ENCODE results near the gene NMD3.
A peak's percentile ranks its signal among the peaks of the same experiment; 100 is the strongest.

Gene NMD3

DNA sequence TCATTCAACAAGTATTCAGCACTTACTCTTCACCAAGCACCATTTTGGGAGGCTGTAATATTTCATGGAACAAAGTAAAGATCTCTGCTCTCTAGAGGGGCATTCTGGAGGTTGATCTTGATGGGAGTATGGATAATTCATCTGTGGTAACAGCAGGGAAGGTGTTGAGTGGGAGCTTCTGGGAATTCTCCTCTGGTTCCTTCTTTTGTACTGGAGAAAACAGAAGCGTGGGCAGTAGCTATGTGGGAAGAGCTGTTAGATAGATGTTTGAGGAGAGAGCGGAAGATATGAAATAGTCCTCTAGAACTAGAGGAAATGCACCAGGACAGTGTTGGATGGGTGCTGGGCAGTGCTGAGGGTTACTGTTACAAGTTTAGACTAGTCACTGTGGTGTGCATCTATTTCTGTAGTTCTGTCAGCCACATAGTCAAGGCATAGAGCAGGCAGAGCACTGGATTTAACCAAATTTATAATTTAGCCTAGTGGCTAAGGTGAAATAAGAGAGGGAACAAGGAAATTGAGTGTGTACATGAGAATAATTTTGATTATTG lies 9.6 kb downstream of the NMD3 start:
- DNase-seq: no peak

DNA sequence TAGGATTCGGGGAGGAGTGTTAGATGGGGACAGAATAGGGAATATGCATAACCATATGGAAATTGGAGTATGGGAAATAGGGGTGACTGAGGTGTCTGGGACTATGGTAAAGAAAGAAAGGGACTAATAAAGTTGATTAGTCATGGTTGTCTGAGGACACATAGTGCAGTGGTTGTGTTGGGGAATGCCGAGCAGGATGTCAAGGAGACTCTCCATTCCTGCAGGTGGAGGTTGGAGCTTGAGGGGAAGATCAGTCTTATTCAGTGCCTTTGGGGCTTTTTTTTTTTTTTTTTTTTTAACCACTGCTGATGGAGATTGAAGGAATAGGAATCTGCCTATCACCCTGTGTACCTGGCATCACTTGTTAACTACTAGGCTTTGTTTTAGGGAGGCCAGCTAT lies 10.8 kb downstream of the NMD3 start:
- no peak for DNase-seq

DNA sequence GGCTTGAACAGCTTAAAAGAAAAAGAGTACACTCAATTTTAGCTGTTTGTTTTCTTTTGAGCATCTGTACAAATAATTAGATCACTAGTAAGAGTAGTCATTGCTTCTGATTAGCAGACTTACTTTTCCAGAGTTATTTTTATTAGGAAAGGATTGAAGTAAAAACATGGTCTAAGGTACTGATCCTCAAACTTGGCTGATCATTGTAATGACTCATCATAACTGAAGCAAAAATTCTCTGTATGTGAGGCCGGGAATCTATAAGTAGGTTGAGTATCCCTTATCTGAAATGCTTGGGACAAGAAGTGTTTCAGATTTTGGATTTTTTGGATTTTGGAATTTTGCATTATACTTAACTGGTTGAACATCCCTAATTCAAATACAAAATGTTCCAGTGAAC lies 12.4 kb downstream of the NMD3 start:
- no peak for DNase-seq

DNA sequence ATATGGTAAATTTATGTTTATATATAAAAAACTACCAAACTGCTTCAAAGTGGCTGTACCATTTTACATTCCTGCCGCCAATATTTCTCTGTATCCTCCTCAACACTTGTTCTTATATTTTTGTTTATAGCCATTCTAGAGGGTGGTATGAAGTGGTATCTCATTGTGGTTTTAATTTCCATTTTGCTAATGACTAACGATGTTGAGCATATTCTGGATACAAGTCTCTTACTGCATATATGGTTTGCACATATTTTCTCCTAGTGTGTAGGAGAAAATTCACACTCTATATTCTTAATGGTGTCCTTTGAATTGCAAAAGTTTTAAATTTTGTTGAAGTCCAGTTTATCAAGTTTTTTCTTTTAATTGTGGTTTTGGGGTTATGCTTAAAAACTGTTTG lies 15.1 kb downstream of the NMD3 start:
- no peak for DNase-seq

DNA sequence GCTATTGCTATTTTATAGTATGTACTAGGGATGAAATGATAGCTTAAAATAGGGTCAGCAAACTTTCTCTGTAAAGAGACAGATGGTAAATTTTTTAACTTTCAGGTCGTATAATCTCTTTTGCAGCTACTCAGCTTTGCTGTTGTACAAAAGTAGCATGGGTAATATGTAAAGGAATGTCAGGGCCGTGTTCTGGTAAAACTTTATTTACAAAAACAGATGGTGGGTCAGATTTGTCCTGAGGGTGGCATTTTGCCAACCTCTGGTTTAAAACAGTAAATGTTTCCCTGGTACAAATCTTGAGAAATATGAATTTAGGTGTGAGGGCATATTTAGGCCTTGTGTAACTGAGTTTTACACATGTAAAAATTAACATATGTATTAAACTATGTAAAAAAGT lies 18.6 kb downstream of the NMD3 start:
- DNase-seq: no peak

GRCh38 chr3:161244538-161244937 lies 23.4 kb downstream of the NMD3 start:
- DNase-seq: no peak

- DNase-seq: no peak
Measured at GRCh38 chr3:161247049-161247448, 25.9 kb downstream of the NMD3 start.

GRCh38 chr3:161250116-161250515 lies 29.0 kb downstream of the NMD3 start:
- no peak for DNase-seq

DNA sequence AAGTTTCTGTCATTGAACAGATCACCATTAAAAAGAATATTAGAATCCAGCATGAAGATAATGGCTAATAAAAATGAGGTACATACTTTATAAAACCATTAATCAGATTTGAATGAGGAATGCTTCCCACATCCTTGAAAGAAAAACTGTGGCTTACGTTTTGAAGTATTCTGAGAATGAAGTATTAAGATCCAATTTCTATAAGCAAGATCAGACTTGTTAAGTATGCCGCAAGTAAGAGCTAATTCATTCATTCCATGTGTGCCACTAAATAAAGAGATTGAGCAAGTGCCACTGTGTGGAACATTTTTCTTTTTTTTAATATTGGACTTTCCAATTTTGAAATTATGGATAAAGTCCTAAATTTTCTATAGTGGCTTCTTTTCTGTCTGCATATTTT lies 30.6 kb downstream of the NMD3 start:
- no peak for DNase-seq

DNA sequence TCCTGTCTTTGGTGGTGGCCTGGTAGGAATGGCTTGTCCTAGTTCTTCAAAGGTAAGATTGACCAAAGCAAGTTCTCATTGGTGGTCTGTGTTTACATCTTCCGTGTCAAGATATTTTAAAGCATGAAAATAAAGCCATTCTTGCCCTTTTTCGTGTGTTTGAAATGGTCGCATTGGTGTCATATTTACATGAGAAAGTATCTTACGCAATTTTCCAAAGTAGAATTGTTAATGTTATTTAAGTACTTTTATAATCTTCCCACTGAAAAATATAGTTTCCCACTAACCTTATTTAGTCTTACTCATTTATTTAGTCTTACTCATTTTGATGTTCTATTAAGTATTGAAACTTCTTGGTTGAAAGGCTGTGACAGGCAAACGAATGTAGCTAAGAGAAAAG lies 31.0 kb downstream of the NMD3 start:
- no peak for DNase-seq

DNA sequence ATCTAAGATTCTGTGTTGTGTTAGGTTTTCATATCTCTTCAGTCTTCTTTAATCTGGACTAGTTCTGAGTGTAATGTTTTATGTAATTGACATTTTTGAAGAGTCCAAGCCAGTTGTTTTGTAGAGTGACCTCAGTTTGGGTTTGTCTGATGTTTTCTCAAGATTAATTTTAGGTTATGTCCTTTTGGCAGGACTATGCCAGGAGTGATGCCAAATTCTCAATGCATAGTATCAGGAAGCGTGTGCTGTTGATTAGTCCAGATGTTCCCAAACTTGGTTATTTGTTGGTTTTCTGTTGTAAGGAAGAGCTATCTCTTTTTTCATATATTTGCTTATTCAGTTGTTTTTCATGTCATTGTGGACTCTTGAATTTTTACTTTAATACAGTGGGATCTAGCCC lies 32.6 kb downstream of the NMD3 start:
- DNase-seq: no peak

DNA sequence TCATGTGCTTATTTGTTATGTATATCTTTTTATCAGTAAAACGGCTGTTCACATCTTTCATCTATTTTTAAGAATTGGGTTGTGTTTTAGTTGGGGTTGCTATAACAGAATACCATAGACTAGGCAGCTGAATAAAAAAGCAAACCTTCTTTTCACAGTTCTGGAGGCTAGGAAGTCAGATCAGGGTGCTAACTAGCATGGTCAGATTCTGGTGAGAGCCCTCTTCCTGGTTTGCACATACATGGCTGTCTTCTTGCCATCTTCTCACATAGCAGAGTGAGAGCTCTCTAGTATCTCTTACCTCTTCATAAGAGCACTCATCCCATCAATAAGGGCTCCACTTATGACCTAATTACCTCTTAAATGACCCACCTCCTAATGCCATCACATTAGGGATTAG lies 33.8 kb downstream of the NMD3 start:
- DNase-seq: no peak

GRCh38 chr3:161263057-161263456 lies 41.9 kb downstream of the NMD3 start:
- DNase-seq: no peak

DNA sequence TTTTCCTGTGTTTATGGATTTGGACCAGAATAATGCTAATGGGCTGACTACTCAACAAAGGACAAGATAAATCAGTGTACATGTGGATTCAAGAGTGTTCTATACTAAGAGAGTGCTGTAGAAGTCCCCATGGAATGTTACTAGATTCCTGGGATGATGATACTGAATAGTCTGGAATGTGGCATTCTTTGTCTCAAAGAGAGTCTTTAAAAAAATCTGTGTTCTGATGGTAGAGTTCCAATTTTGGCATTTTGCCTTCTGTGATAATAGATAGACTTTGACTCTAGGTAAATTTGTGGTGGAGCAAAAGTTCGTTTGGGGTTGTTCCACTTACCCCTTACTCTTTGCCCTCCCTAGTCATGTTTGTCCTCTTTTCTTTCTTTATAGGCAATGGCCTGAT lies 43.7 kb downstream of the NMD3 start:
- DNase-seq: no peak

DNA sequence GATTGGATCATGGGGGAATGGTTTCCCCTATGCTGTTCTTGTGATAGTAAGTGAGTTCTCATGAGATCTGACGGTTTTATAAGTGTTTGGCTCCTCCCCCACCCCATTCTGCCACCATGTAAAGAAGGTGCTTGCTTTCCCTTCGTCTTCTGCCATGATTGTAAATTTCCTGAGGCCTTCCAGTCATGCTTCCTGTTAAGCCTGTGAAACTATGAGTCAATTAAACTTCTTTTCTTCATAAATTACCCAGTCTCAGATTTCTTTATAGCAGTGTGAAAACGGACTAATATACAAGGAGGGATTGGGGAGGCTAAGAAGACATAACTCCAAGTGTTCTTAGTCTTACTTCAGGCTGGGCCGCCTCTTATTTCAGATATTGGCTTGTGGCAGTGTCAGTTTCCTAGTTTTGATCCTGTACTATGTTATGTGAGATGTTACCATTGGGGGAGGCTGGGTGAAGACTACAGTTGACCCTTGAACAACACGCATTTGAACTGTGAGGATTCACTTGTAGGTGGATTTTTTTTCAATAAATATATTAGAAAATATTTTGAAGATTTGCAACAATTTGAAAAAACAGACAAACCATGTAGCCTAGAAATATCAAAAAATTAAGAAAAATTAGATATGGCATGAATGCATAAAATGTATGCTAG lies 44.9 kb downstream of the NMD3 start:
- no peak for DNase-seq

DNA sequence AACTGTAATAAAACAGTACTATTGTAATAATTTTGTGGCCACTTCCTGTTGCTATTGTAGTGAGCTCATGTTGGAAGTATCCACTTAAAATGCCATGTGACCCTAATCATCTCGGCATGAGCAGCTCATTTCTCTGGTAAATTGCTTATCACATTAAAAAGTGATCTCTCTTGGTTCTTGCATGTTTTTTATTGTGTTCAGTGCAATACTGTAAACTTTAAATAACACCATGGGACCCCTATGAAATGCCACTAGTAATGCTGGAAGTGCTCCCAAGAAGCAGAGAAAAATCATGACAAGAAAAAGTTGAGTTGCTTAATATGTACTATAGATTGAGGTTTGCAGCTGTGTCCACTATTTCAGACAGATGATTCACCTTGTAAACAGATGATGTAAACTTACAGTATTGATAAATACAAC lies 45.6 kb downstream of the NMD3 start:
- no peak for DNase-seq

- no peak for DNase-seq
Measured at GRCh38 chr3:161267646-161268045, 46.5 kb downstream of the NMD3 start.

GRCh38 chr3:161268601-161269000 lies 47.5 kb downstream of the NMD3 start:
- no peak for DNase-seq

GRCh38 chr3:161270991-161271390 lies 49.9 kb downstream of the NMD3 start:
- no peak for DNase-seq

DNA sequence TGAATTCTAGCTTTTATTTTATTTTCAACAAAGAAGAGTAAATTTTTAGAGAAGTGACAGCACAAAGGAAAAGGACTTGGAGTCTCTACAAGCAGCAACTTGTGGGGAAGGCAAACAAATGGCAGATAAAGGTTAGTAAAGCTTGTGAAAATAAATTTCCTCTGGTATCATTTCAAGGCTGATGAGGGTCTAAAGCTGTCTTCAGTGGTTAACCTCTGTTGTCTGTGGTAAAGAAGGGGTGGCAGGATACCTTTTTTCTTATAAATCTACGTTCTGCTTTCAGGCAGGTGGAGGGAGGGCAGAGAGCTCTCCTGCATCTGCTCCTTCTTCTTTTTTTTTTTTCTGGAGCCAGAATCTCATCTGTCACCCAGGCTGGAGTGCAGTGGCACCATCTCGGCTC lies 50.5 kb downstream of the NMD3 start:
- DNase-seq: no peak

DNA sequence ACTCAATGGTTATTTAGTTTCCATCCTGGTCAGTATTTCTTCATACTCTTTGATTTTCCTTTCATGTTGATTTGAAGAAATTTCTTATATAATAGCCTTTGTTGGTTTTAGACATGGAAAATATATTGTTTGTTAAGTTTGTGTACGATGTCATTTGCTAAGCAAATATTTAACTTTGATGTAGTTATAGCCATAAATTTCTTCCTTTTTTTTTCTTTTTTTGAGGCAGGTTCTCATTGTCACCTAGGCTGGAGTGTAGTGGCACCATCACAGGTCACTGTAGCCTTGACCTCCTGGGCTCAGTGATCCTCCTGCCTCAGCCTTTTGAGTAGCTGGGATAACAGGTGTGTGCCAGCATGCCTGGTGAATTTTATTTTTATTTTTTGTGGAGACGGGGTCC lies 51.4 kb downstream of the NMD3 start:
- no peak for DNase-seq

DNA sequence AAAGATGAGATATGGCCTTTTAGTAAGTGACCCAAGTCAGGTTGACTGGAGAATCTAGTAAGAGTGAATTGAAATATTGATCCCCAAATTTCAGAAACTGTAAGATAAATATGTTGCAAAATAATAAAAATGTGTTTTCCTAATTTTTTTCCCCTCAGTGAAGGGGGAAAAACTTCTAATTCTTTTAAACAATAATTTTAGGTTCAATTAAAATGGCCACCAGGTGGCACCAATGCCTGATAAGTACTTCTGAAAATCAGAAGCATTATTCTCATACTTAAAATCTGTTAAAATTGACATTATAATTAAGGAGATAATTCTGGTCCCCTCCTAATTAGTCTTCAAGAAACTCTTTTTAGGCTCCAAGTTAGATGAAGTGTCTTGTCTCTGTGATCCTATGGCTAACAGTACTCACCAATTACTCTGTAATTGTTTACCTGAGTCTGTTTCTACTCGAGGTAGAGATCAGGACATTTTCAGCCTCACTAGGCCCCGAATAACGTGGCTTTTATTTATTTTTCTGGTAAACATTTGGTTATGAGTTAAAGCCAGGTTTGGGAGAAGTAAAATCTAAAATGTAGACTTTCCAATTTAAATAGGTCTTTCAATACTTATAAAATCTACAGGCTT lies 52.6 kb downstream of the NMD3 start:
- DNase-seq: peak in 4 of 56 donors; percentile 1 to 8 (median 4)

GRCh38 chr3:161274691-161275298 lies 53.7 kb downstream of the NMD3 start:
- peak in 2 of 56 donors; percentile 1 to 6 for DNase-seq
